Panc1 (cell line): ENCODE measurements around the gene PAFAH1B1. TPM values are rescaled to one million over a fixed set of nuclear protein-coding genes. Genes with fewer than 3 reads are reported as not detected.

Source experiments
- ATAC-seq: fragments of 200-7000 bp; cut with Tn5 transposase; 2 replicates; pipeline ENCODE4 v1.9.1; 2020; ENCODE audit warnings: mild to moderate bottlenecking, moderate library complexity
- BruUV-seq: library from RNA; stranded (reverse); fragments of 400-500 nt; replicated peaks from 2 replicates; lab custom pipeline; 2021; lab: Mats Ljungman, UMichigan
- CTCF ChIA-PET: fragments of 300-600 bp; sonication (Branson Sonifier 250); formaldehyde crosslinking; loops from one replicate; lab custom pipeline; 2022; ENCODE audit warnings: antibody characterized with exemption; lab: Charles Lee
- POLR2A ChIA-PET: fragments of 300-600 bp; sonication (Branson Sonifier 250); formaldehyde crosslinking; loops from one replicate; lab custom pipeline; 2022; ENCODE audit warnings: antibody characterized with exemption; lab: Charles Lee
- DNase-seq: peaks from one replicate; pipeline ENCODE4 v3.0.0-alpha.2; 2010; ENCODE audit warnings: low read depth, low spot score
- H3K27ac ChIP-seq: 2 replicates; pipeline ENCODE4 v1.5.1; 2011; ENCODE audit warnings: mild to moderate bottlenecking, low read length, inconsistent platforms
- H3K27me3 ChIP-seq: fragments of 200-500 bp; sonication (Bioruptor generic); 2 replicates; pipeline ENCODE4 v1.6.0; 2014; ENCODE audit warnings: low read length, inconsistent platforms; ENCODE audit not compliant: control insufficient read depth, insufficient read depth
- H3K36me3 ChIP-seq: fragments of 200-500 bp; sonication (Bioruptor generic); 2 replicates; pipeline ENCODE4 v1.5.1; 2014; ENCODE audit warnings: inconsistent platforms, mild to moderate bottlenecking, low read length, moderate library complexity; ENCODE audit not compliant: control insufficient read depth, insufficient read depth
- H3K4me1 ChIP-seq: 2 replicates; pipeline ENCODE4 v1.5.1; 2011; ENCODE audit warnings: inconsistent platforms, mild to moderate bottlenecking, low read length, moderate library complexity; ENCODE audit not compliant: control insufficient read depth, insufficient read depth
- H3K4me3 ChIP-seq, 2 experiments: 2 replicates each; pipeline ENCODE4 v1.5.1; 2011 to 2012; ENCODE audit warnings: low read depth in 2 of 2, low read length in 2 of 2, mild to moderate bottlenecking in 2 of 2, inconsistent platforms in 1 of 2, moderate library complexity in 1 of 2
- H3K9me3 ChIP-seq: fragments of 200-500 bp; sonication (Bioruptor generic); 2 replicates; pipeline ENCODE4 v1.5.1; 2014; ENCODE audit warnings: low read depth, mild to moderate bottlenecking, inconsistent platforms, low read length, moderate library complexity; ENCODE audit not compliant: control insufficient read depth, insufficient read depth
- CTCF ChIP-seq: fragments of 450-650 bp; IDR thresholded peaks from 2 replicates; pipeline ENCODE4 v1.5.1; 2017; ENCODE audit warnings: mild to moderate bottlenecking
- POLR2AphosphoS5 ChIP-seq: IDR thresholded peaks from 2 replicates; pipeline ENCODE4 v1.6.1; 2012; ENCODE audit warnings: mild to moderate bottlenecking, low read depth, low read length, moderate library complexity
- SIN3A ChIP-seq: IDR thresholded peaks from 2 replicates; pipeline ENCODE4 v1.6.1; 2012; ENCODE audit warnings: low read depth, mild to moderate bottlenecking, low read length, moderate library complexity, borderline replicate concordance; ENCODE audit not compliant: insufficient read depth
- TCF7L2 ChIP-seq: IDR thresholded peaks from 2 replicates; pipeline ENCODE4 v1.6.1; 2011; ENCODE audit warnings: mild to moderate bottlenecking, low read depth, low read length, inconsistent platforms
- in situ Hi-C: cut with HindIII; loops from 2 replicates; pipeline ENCODE4 v1.10.0; 2016; ENCODE audit warnings: low sequenced_read_pairs, low pct_unique_long_range_greater_than_20kb
- intact Hi-C: fragments of 100-400 bp; cut with micrococcal nuclease; formaldehyde crosslinking; loops from one replicate; pipeline ENCODE4 v1.10.0; 2022; ENCODE audit not compliant: unreplicated experiment
- total RNA-seq: library from RNA; stranded (reverse); gene quantifications from one replicate; pipeline ENCODE4 v1.2.1, GENCODE V29; 2021; ENCODE audit not compliant: unreplicated experiment
- TF ChIP-seq, protein P1 (sequence below), 2 experiments: IDR thresholded peaks; 2 replicates each; pipeline ENCODE4 v1.6.1; 2011 to 2012; ENCODE audit warnings: low read depth in 2 of 2, control low read depth in 1 of 2, low read length in 1 of 2, mild to moderate bottlenecking in 1 of 2, moderate library complexity in 1 of 2; ENCODE audit not compliant: insufficient read depth in 1 of 2

Gene PAFAH1B1
- total RNA-seq, 1 experiment from 2014 or later, result 120 TPM

GRCh38 chr17:2716649-2717048 is 123.2 kb downstream of the PAFAH1B1 start:
- ChIA-PET CTCF (interaction anchor here (0.6 kb wide), 1 partner anchor 540 kb away, joined by 6 read pairs; no protein-coding TSS in a partner anchor), POLR2A (interaction anchor here (0.7 kb wide), 1 partner anchor 158 kb away, joined by 8 read pairs; no protein-coding TSS in a partner anchor)
- Histone ChIP-seq H3K9me3 (no peaks in the 10 kb centered on the region), H3K27ac (no peak overlapping the region), H3K27me3 (no peaks in the 10 kb centered on the region), H3K4me3 (no peak overlapping the region), H3K4me1 (peaks cover 5% of the 10 kb centered on the region; the same call in 1 of the 2 replicates), H3K36me3 (no peaks in the 10 kb centered on the region)
- no peak for DNase-seq
- no peak for TF ChIP-seq POLR2AphosphoS5
- no peak for TF ChIP-seq CTCF
- TF ChIP-seq TCF7L2, result no peak
- TF ChIP-seq SIN3A, result no peak
- TF ChIP-seq, protein P1, sequence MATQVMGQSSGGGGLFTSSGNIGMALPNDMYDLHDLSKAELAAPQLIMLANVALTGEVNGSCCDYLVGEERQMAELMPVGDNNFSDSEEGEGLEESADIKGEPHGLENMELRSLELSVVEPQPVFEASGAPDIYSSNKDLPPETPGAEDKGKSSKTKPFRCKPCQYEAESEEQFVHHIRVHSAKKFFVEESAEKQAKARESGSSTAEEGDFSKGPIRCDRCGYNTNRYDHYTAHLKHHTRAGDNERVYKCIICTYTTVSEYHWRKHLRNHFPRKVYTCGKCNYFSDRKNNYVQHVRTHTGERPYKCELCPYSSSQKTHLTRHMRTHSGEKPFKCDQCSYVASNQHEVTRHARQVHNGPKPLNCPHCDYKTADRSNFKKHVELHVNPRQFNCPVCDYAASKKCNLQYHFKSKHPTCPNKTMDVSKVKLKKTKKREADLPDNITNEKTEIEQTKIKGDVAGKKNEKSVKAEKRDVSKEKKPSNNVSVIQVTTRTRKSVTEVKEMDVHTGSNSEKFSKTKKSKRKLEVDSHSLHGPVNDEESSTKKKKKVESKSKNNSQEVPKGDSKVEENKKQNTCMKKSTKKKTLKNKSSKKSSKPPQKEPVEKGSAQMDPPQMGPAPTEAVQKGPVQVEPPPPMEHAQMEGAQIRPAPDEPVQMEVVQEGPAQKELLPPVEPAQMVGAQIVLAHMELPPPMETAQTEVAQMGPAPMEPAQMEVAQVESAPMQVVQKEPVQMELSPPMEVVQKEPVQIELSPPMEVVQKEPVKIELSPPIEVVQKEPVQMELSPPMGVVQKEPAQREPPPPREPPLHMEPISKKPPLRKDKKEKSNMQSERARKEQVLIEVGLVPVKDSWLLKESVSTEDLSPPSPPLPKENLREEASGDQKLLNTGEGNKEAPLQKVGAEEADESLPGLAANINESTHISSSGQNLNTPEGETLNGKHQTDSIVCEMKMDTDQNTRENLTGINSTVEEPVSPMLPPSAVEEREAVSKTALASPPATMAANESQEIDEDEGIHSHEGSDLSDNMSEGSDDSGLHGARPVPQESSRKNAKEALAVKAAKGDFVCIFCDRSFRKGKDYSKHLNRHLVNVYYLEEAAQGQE (IDR thresholded peaks at IDR 0.05; ENCODE audit: insufficient read depth in 1 of 2, low read depth in 2 of 2, low read length in 1 of 2), result no peak
- intact Hi-C loops, result no loop called here
- no TSS peak for BruUV-seq
- in situ Hi-C loops, result no loop called here
- no peak for ATAC-seq

DNA sequence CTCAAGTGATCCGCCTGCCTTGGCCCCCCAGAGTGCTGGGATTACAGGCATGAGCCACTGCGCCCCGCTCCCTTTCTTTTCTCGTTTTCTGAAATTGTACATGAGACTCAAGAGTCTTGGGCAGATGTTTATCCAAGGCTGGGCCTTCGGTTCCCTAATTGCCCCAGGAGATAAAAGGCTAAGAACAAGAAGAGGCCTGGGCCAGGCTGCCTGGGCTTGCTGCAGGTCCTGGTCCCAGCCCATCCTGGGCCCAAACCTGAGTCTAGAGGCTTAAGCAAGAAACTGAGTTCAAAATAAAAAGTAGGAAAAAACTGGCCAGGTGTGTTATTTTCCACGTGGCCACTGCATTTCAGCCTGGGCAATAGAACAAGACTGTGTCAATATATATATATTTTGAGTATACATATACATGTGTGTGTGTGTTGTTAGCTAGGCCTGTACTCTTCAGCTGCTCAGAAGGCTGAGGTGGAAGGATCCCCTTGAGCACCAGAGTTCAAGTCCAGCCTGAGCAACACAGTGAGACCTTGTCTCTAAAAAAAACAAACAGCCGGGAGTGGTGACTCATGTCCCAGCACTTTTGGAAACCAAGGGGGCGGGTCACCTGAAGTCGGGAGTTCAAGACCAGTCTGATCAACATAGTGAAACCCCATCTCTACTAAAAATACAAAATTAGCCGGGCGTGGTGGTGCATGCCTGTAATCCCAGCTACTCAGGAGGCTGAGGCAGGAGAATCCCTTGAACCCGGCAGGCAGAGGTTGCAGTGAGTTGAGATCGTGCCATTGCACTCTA is 124.9 kb downstream of the PAFAH1B1 start:
- BruUV-seq, result no TSS peak
- POLR2A ChIA-PET, result no interaction called here
- no peak for ATAC-seq

More for the DNA sequence above, 124.9 kb downstream of the PAFAH1B1 start:
- H3K36me3 ChIP-seq, result no peaks in the 10 kb centered on the region
- H3K9me3 ChIP-seq, result no peaks in the 10 kb centered on the region
- no peak overlapping the region for H3K4me3 ChIP-seq
- DNase-seq, result no peak
- TF ChIP-seq SIN3A (no peak), POLR2AphosphoS5 (no peak), CTCF (no peak), TCF7L2 (no peak)
- TF ChIP-seq, protein P1 (IDR thresholded peaks at IDR 0.05; ENCODE audit: insufficient read depth in 1 of 2, low read depth in 2 of 2, low read length in 1 of 2), result no peak
- CTCF ChIA-PET, result no interaction called here
- intact Hi-C loops, result no loop called here
- in situ Hi-C loops, result no loop called here
- no peaks in the 10 kb centered on the region for H3K27me3 ChIP-seq
- no peaks in the 10 kb centered on the region for H3K4me1 ChIP-seq
- H3K27ac ChIP-seq, result no peak overlapping the region
